Measurements from ENCODE around the gene AFF4.
A peak's percentile ranks its signal among the peaks of the same experiment; 100 is the strongest.
"Not testable (repeated sequence)": the region's sequence is repeated elsewhere in the genome, so short reads cannot be mapped to it uniquely, and the experiment has no call there.

AFF4 gene, protein sequence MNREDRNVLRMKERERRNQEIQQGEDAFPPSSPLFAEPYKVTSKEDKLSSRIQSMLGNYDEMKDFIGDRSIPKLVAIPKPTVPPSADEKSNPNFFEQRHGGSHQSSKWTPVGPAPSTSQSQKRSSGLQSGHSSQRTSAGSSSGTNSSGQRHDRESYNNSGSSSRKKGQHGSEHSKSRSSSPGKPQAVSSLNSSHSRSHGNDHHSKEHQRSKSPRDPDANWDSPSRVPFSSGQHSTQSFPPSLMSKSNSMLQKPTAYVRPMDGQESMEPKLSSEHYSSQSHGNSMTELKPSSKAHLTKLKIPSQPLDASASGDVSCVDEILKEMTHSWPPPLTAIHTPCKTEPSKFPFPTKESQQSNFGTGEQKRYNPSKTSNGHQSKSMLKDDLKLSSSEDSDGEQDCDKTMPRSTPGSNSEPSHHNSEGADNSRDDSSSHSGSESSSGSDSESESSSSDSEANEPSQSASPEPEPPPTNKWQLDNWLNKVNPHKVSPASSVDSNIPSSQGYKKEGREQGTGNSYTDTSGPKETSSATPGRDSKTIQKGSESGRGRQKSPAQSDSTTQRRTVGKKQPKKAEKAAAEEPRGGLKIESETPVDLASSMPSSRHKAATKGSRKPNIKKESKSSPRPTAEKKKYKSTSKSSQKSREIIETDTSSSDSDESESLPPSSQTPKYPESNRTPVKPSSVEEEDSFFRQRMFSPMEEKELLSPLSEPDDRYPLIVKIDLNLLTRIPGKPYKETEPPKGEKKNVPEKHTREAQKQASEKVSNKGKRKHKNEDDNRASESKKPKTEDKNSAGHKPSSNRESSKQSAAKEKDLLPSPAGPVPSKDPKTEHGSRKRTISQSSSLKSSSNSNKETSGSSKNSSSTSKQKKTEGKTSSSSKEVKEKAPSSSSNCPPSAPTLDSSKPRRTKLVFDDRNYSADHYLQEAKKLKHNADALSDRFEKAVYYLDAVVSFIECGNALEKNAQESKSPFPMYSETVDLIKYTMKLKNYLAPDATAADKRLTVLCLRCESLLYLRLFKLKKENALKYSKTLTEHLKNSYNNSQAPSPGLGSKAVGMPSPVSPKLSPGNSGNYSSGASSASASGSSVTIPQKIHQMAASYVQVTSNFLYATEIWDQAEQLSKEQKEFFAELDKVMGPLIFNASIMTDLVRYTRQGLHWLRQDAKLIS

DNA sequence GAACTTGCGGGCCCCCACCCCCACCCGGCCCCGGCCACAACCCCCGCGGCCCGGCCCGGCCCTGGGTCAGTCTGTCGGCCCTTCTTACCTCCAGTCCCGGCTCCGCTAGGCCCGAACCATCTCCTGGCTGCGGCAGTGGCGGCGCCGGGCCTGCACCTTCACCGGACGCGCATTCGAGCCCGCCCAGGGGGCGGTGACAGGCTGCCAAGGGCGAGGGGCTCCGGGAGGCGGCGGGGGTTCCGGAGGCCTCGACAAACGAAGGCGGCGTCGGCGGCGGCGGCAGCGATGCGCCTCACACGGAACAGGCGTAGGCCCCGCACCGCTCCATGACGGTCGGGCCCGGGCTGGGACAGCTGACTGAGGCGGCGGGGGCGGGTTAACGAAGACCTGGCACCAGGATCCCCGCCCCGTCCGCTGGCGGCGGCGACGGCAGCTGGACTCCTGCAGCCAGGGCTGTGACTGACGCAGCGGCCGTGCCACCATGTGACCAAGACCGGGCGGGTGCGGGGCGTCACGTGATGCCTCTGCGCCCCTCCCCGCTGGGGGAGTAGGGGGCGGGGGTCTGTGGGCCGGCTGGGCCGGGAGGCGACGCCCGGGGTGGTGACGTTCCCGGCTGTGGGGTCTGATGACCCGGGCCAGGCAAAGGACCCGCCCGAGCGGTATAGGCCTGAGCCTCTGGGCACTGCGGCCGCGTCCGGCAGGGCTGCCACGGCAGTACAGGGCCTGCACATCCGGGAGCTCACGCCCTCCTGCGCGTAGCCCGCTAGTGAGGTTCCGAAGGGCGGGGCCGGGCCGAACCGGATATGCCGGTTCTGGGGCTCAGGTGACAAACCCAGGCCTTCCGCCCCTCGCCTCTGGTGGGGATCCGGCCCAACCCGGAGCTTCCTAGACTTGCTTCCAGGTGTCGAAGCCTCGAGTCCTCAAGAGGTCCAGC, at the start of gene AFF4:
TSS of gene AFF4 (minus strand) at position 464 of the 934 bp plus-strand sequence. CDS start 26,445 bp downstream, outside the sequence.
- peak; percentile 71 to 86 for DNase-seq (ENCODE audit: low read depth in 2 of 2)

DNA sequence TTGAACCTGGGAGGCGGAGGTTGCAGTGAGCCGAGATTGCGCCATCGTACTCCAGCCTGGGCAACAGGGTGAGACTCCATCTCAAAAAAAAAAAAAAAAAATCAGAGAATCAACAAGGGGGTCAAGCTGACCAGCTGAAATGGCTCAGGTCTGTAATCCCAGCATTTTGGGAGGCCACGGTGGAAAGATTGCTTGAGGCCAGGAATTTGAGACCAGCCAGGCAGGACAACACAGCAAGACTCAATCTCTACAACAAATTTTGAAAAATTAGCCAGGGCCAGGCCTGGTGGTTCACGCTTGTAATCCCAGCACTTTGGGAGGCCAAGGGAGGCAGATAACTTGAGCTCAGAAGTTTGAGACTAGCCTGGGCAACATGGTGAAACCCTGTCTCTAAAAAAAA, 45.0 kb upstream of the AFF4 start:
- not testable (repeated sequence) for DNase-seq (ENCODE audit: low read depth in 2 of 2)

DNA sequence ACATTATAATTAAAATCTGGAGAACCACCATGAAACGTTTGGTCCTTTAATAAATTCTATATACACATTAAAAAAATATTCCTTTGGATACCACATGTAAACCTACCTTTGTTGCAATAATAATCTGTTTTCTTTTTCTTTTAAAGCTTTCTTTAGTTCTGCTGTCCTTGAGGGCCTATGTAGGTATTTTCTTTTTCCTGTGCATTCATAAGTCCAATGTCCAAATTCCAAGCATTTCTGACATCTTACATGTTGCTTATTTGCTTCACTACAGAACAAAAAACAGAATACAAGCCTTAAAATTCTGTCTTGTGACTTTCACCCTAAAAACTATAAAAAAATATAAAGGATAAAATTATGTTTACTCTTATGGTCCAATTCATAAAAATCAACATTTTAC, 43.2 kb upstream of the AFF4 start:
- DNase-seq (ENCODE audit: low read depth in 2 of 2) = no peak

DNA sequence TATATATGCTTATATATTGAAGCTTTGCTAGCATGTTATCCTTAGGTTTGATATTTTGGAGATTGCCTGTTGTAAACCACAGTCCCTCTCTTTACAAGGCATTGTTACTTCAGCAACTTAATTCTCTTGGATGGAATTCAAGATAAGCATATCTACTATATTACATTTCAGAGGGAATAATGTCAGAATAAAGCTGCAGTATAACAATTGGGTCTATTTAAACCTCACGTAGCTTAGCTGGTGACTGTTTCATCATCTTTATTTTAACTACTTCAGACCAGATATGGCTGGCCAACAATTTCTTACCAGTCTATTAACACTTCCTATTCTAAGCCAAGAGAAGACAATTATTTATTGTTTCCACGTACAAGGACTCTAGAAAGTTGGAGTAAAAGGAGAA, 35.8 kb upstream of the AFF4 start:
- DNase-seq (ENCODE audit: low read depth in 2 of 2) = no peak

DNA sequence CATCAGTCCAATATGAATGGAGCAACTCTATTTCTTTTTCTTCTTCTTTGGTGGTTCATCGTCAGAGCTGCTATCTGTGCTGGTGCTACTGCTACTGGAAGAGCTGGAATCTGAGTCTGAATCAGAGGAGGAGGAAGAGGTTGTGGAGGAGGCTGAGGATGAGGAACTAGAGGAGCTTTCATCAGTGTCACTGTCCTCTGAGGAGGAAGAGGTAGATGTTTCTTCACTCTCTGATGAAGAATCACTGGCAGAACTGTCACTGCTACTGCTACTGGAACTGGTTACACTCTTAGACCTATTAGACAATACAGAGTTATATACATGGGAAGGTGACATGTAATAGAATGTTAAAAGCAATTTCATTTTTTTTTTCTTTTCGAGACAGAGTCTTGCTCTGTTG, 35.1 kb upstream of the AFF4 start:
- no peak for DNase-seq (ENCODE audit: low read depth in 2 of 2)

DNA sequence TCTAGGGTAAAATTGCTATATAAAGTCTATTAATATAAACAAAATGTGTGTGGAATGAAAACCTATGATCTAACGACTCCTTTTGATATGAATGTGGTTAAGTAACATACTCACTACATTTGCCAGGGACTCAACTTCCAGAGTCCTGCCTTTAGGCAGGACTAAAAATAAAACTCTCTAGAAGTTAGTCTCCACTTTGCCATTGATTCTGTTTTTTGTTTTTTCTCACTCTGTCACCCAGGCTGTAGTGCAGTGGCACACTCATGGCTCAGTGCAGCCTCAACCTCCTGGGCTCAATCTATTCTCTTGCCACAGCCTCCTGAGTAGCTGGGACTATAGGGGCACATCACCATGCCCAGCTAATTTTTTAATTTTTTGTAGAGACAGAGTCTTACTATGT, 32.9 kb upstream of the AFF4 start:
- DNase-seq (ENCODE audit: low read depth in 2 of 2) = no peak

DNA sequence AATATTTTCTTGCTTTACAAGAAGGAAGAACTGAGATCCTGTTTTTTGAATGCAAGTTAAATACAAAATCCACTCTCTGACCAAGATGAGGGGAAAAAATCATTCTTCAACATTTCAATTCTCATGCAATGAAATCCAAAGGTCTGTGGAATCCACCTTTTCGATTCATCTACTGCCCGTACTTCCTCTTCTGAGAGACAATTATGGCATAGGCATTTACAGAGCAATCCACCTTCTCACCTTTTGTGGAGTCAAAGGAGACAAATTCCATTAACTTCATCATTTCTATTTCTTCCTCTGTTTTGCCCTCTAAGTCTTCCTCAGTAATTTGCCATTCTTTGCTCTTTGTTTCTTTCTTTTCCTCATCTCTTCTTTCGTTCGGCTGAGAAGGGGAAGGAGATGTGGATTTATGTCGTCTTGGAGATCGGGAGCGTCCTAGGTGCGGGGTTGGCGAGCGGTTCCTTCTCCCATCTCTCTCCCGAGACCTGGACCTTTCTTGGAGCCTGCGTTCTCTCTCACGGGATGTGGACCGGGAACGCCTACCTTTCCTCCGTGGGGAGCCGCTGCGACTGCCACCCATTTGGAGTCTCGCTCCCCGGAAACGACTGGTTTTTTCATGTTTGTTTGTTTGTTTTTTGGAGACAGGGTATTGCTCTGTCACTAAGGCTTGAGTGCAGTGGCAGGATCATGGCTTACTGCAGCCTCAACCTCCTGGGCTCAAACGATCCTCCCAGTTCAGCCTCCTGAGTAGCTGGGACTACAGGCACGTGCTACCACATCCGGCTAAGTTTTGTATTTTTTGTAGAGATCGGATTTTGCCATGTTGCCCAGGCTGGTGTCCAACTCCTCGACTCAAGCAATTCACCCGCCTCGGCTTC, 24.3 kb upstream of the AFF4 start:
- no peak for DNase-seq (ENCODE audit: low read depth in 2 of 2)

DNA sequence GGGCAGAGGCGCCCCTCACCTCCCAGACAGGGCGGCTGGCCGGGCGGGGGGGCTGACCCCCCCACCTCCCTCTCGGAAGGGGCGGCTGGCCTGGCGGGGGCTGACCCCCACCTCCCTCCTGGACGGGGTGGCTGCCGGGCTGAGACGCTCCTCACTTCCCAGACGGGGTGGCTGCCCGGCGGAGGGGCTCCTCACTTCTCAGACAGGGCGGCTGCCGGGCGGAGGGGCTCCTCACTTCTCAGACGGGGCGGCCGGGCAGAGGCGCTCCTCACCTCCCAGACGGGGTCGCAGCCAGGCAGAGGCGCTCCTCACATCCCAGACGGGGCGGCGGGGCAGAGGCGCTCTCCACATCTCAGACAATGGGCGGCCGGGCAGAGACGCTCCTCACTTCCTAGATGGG, 19.5 kb upstream of the AFF4 start:
- not testable (repeated sequence) for DNase-seq (ENCODE audit: low read depth in 2 of 2)

DNA sequence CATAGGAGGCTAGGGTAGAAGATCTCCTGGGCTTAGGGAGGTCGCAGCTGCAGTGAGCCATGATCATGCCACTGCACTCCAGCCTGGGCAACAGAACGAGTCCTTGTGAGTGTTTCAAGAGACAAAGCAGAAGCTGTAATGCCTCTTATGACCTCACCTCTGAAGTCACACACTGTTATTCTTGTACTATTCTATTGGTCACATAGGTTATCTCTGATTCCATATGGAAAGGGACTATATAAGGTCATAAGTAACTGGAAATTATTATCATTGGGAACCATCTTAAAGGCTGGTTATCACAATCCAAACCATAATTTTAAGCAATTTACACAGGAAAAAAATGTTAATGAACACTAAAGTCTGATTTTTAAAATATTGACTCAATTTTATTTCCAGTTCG, 17.9 kb upstream of the AFF4 start:
- DNase-seq (ENCODE audit: low read depth in 2 of 2) = no peak

DNA sequence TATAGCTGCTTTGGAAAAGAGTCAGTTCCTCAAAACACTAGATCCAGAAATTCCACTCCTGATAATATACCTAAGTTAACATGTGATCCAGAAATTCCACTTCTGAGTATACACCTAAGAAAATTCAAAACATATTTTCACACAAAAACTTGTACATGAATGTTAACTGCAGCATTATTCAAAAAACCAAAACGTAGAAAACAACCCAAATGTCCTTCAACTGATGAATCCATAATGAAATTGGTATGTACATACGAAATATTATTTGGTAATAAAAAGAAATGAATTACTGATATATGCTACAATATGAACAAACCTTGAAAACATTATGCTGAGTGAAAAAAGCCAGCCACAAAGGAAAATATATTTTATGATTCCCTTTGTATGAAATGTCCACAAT, 16.5 kb upstream of the AFF4 start:
- DNase-seq (ENCODE audit: low read depth in 2 of 2) = no peak

DNA sequence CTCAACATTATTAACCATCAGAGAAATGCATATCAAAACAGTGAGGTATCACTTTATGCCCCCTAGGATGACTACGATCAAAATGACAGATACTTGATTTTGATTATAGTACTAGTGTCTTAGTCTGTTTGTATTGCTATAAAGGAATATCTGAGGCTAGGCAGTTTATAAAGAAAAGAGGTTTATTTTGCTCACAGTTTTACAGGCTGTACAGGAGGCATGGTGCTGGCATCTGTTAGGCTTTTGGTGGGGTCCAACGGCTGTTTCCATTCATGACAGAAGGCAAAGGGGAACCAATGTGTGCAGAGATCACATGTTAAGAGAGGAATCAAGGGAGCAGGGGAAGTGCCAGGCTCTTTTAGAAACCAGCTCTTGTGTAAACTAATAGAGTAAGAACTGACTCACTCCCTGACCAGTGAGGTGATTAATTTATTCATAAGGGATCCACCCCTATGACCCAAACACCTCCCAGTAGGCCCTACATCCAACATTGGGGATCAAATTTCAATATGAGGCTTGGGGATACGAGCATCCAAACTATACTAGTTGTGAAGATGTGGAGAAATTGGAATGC, 16.0 kb upstream of the AFF4 start:
- no peak for DNase-seq (ENCODE audit: low read depth in 2 of 2)

DNA sequence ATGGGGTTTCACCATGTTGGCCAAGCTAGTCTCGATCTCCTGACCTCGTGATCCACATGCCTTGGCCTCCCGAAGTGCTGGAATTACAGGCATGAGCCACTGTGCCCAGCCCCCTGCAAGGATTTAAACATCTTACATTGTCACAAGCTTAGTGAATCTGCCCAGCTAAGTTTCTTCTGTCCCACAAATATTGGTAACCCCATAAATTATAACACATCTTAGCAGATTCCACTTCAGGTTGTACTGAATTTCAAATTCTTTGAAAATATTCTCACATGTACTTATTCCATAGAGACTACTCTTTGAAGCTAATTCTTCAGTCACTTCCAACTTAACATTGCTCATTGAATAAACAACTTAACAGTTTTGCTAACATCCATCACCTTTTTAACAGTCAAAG, 13.4 kb upstream of the AFF4 start:
- DNase-seq (ENCODE audit: low read depth in 2 of 2) = no peak

DNA sequence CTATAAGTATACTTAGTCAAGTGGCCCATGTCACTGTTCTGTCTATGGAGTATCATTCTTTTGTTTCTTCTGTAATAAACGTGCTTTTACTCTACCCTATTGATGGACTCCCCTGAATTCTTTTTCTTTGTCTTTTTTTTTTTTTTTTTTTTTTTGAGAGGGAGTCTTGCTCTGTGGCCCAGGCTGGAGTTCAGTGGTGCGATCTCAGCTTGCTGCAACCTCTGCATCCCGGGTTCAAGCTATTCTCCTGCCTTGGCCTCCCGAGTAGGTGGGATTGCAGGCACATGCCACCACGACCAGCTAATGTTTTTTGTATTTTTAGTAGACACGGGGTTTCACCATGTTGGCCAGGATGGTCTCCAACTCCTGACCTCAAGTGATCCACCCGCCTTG, 9.0 kb upstream of the AFF4 start:
- DNase-seq (ENCODE audit: low read depth in 2 of 2) = not testable (repeated sequence)

DNA sequence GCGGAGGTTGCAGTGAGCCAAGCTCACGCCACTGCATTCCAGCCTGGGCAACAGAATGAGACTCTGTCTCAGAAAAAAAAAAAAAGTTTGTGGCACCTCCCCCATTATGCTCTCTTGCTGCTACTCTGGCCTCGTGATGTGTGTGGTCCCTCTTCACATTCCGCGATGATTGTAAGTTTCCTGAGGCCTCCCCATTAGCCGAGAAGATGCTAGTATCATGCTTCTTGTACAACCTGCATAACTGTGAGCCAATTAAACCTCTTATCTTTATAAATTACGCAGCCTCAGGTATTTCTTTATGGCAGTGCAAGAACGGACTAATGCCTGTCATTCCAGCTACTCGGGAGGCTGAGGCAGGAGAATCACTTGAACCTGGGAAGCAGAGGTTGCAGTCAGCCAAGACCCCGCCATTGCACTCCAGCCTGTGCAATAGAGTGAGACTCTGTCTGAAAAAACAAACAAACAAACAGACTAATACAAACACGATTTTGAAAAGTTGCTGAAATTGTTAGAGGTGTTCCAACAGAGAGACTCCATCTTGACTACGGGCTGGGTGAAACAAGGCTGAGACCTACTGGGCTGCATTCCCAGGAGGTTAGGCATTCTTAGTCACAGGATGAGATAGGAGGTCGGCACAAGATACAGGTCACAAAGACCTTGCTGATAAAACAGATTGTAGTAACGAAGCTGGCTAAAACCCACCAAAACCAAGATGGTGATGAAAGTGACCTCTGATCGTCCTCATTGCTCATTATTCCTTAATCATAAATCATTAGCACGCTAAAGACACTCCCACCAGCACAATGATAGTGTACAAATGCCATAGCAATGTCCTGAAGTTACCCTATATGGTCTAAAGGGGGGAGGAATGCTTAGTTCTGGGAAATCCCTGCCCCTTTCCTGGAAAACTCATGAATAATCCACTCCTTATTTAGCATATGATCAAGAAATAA, 8.3 kb upstream of the AFF4 start:
- no peak for DNase-seq (ENCODE audit: low read depth in 2 of 2)

DNA sequence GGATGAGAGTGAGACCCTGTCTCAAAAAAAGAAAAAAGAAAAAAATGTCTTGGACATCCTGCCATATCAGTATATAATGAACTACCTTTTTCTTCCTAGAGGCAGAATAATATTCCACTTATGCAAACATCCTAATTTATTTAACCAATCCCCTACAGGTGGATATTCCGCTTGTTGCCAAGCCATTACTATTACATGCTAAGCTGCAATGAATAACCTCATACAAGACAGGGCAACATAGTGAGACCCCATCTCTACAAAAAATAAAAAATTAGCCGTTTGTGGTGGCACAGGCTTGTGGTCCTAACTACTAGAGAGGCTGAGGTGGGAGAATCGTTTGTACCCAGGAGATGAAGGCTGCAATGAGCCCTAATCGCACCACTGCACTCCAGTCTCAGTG, 1.7 kb upstream of the AFF4 start:
- DNase-seq (ENCODE audit: low read depth in 2 of 2) = no peak

DNA sequence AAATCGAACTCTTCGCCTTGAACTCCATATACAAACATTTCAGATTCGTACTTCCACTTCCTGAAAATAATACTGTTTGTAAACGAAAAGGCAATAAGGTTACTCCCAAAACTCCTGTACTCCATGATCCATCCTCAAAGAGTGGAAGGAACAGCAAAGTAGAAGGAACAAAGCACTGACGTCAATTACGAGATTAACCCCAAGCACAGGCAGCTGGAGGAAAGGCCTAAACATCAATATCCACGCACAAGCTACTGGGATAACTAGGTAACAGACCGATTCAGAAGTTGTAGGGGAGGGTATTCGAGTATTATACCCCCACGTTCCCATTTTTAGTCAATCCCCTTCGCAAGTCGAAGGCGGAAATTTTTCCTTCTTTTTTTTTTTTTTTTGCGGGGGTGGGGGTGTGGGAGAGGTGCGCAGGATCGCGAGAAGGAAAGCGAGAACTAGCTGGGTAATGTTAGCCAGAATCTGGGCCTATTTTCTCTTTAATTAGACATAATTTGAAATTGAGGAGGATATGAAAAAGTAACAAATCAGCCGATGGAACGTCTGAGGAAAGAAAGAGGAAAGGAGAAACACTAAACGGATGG, 909 bp downstream of the AFF4 start:
- no peak for DNase-seq (ENCODE audit: low read depth in 2 of 2)

DNA sequence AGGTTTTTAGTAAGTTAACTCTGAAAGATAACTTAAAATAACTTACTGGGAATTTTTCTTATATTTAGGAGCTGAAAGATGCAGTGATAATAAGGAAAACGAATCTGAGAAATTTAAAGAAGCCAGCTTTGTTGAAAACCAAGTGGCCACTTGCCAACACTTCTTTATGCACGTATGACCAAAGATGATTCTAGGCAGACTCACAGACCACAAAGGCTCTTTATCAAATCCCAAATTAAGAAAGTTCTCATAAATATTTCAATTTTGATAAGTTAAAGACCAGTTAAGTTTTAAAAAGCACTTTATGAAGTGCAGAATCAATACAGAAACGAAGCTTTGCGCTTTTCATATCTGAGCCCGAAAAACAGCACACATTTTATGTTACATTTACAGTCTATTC, 1.5 kb downstream of the AFF4 start:
- no peak for DNase-seq (ENCODE audit: low read depth in 2 of 2)

DNA sequence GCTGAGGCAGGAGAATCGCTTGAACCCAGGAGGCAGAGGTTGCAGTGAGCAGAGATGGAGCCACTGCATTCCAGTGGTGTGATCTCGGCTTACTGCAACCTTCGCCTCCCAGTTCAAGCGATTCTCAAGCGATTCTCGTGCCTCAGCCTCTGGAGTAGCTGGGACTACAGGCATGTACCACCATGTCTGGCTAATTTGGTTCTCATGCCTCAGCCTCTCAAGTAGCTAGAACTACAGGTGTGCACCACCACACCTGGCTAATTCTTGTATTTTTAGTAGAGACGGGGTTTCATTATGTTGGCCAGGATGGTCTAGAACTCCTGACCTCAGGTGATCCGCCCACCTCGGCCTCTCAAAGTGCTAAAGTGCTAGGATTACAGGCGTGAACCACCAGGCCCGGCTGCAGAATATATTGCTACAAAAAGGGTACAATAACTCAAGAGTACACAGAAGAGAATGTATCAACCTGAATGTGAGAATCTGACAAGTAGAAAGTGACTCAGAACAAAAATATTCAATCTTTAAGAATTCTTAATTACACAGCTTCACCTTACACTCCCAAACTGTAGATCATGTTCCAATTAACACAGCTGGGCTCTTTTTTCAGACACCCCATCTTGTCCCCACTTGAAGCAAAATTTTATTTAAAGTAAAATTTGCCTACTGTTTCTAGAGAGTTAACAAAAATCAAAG, 2.2 kb downstream of the AFF4 start:
- not testable (repeated sequence) for DNase-seq (ENCODE audit: low read depth in 2 of 2)

Data from stimulated activated CD8-positive, alpha-beta memory T cell treated with anti-CD3 and anti-CD28 coated beads, Interleukin-7, amount 100 ng/mL, for 4 hours (primary cell).